Fibroblast of villous mesenchyme (primary cell): Measurements from ENCODE around the gene EHMT2. TPM values are rescaled to one million over a fixed set of nuclear protein-coding genes. Genes with fewer than 3 reads are reported as not detected.

Experiments
- DNase-seq: peaks from one replicate; pipeline ENCODE4 v3.0.0-alpha.2; 2010; ENCODE audit warnings: low read depth
- H3K4me3 ChIP-seq: 2 replicates; pipeline ENCODE4 v1.5.1; 2011; ENCODE audit warnings: low read depth, mild to moderate bottlenecking, low read length
- CTCF ChIP-seq: IDR thresholded peaks from 2 replicates; pipeline ENCODE4 v1.5.1; 2012; ENCODE audit warnings: low read depth, mild to moderate bottlenecking, low read length; ENCODE audit not compliant: insufficient read depth
- total RNA-seq: library from RNA; depleted of rRNA; stranded (reverse); fragments of >200 nt; gene quantifications from 2 replicates; pipeline ENCODE4 v1.2.3, GENCODE V29; 2012

The EHMT2 gene
- total RNA-seq, 1 donor = 42.7 TPM

DNA sequence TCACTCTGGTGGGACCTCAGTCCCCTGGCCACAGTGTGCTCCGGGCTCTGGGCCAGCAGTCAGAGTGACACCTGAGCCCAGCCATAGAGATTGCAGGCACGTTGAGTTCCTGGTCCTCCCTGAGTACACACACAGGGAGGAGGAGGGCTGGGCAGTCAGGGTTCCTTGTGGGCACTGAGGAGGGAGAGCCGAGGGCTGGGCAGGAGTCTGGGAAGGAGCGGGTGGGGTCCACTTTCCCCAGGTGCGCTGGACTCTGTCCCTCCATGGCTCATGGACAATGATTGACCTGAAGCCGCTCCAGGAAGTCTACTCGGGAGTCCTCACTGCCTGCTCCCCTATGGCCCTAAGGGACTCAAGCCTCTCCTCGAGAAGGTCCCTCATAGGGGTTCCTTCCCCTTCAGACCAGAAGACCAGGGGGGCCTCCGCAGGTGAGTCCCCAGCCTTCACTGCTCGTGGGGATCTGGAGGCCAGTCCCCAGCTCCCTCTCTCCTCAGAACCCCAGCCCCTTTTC lies 19.8 kb downstream of the EHMT2 start:
- no peak overlapping the region for H3K4me3 ChIP-seq
- no peak for TF ChIP-seq CTCF
- DNase-seq = no peak

- TF ChIP-seq CTCF = no peak
- DNase-seq = no peak
- no peak overlapping the region for H3K4me3 ChIP-seq
These were observed 20.3 kb downstream of the EHMT2 start for GRCh38 chr6:31877125-31877650.

DNA sequence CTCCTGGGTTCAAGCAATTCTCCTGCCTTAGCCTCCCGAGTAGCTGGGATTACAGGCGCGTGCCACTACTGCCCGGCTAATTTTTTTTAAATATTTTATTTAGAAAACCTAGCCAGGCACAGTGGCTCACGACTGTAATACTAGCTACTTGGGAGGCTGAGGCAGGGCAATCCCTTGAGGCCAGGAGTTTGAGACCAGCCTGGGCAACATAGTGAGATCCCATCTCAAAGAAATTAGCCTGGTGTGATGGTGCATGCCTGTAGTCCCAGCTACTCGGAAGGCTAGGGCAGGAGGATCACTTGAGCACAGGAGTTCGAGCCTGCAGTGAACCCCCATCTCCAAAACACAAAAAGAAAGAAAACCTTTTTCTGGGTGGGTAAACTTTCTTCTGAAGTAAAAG lies 21.1 kb downstream of the EHMT2 start:
- no peak for TF ChIP-seq CTCF
- no peak for DNase-seq
- no peak overlapping the region for H3K4me3 ChIP-seq

- no peak for DNase-seq
- no peak overlapping the region for H3K4me3 ChIP-seq
- TF ChIP-seq CTCF = no peak
These were observed 21.6 kb downstream of the EHMT2 start for GRCh38 chr6:31875877-31876276.

DNA sequence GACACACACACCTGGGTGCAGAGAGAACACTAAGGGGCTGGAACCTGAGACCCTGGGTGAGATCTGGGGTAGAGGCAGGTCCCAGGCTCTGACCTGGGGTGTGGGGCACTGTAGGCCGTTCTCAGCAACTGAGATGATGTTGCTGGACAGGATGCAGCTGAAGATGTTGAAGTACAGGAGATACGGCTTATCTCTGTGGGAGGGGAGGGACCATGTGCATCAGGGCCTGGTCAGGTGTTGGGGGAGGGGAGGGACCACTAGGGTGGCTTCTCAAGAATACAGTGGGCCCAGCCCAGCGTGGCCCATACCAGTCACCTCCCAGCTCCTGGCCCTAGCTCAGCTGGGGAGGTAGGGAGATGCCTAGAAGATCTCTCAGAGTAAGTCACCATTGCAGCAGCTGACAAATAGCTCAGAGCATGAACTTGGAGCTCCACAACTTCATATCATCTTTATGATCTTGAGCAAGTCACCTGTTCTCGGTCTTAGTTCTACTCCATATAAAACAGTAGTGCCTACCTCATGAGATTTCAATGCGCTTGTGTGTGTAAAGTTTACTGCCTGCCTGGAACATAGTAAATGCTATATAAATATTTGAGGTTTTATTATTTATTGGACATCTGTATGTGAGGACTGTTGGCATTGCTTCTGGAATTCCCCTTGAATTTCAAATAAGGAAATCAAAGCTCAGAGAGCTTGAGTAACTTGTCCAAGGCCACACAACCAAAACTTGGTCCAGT lies 22.5 kb downstream of the EHMT2 start:
- H3K4me3 ChIP-seq = no peak overlapping the region
- DNase-seq = peak; percentile 53
- TF ChIP-seq CTCF = no peak

- TF ChIP-seq CTCF = no peak
- H3K4me3 ChIP-seq = no peak overlapping the region
- DNase-seq = no peak
These were observed 23.3 kb downstream of the EHMT2 start for GRCh38 chr6:31874084-31874670.
